Esophagus (tissue), 2 donors: ENCODE measurements around the gene IFT81. TPM values are rescaled to one million over a fixed set of nuclear protein-coding genes. Genes with fewer than 3 reads are reported as not detected.
"Not testable (repeated sequence)": the region's sequence is repeated elsewhere in the genome, so short reads cannot be mapped to it uniquely, and the experiment has no call there.

Experiments used
- H3K27ac ChIP-seq, 2 donors: one replicate each; pipeline ENCODE4 v1.5.1; 2013; ENCODE audit warnings: low read depth in 2 of 2, mild to moderate bottlenecking in 2 of 2, inconsistent platforms in 1 of 2, low read length in 1 of 2, moderate library complexity in 1 of 2
- H3K27me3 ChIP-seq, 2 donors: one replicate each; pipeline ENCODE4 v1.6.1; 2013; ENCODE audit warnings: low read length in 2 of 2, control low read depth in 1 of 2, mild to moderate bottlenecking in 1 of 2; ENCODE audit not compliant: insufficient read depth in 2 of 2, control insufficient read depth in 1 of 2
- H3K36me3 ChIP-seq, 2 donors: one replicate each; pipeline ENCODE4 v1.6.1; 2013; ENCODE audit warnings: low read length in 1 of 2; ENCODE audit not compliant: control insufficient read depth in 2 of 2, insufficient read depth in 2 of 2
- H3K4me1 ChIP-seq, 2 donors: one replicate each; pipeline ENCODE4 v1.6.1; 2013; ENCODE audit warnings: low read length in 1 of 2; ENCODE audit not compliant: control insufficient read depth in 2 of 2, insufficient read depth in 2 of 2
- H3K4me3 ChIP-seq, 2 donors: one replicate each; pipeline ENCODE4 v1.5.1; 2013; ENCODE audit warnings: low read length in 2 of 2, mild to moderate bottlenecking in 2 of 2, low read depth in 1 of 2, moderate library complexity in 1 of 2
- H3K9me3 ChIP-seq, 2 donors: one replicate each; pipeline ENCODE4 v1.6.1; 2013; ENCODE audit warnings: mild to moderate bottlenecking in 2 of 2, low read depth in 1 of 2, low read length in 1 of 2, moderate library complexity in 1 of 2; ENCODE audit not compliant: control insufficient read depth in 2 of 2, insufficient read depth in 1 of 2
- WGBS, 2 donors: extraction: QIAGEN DNeasy Blood & Tissue Kit; methylation state at CpG; one replicate each; pipeline ENCODE4 v1.1.7; 2013; 5-methylcytosine and 5-hydroxymethylcytosine counted together
- polyA plus RNA-seq, 2 donors: library from polyadenylated mRNA; stranded (reverse); fragments of 200-250 nt; gene quantifications; one replicate each; pipeline ENCODE4 v1.2.3, GENCODE V29; 2013
- donor health status: healthy with polysubstance abuse.
- donor health status: Bipolar disorder and iron deficiency.

The IFT81 gene
- polyA plus RNA-seq, 2 donors: 1.9 to 3.5 TPM

GRCh38 chr12:110255890-110256456 lies 131.8 kb downstream of the IFT81 start:
- not testable (repeated sequence) for H3K27ac ChIP-seq, H3K4me1 ChIP-seq, H3K27me3 ChIP-seq, H3K36me3 ChIP-seq, H3K4me3 ChIP-seq, H3K9me3 ChIP-seq
- 89% methylated on average over 11 of the region's 11 CpGs for WGBS, 2 donors

- H3K36me3 ChIP-seq: no peaks in the 10 kb centered on the region
- no peak overlapping the region for H3K4me3 ChIP-seq
- peaks cover 0 to 2% of the 10 kb centered on the region in 2 donors for H3K4me1 ChIP-seq
- WGBS, 2 donors: 71 to 77% methylated on average over 12 of the region's 12 CpGs
- no peak overlapping the region for H3K27ac ChIP-seq
- no peaks in the 10 kb centered on the region for H3K9me3 ChIP-seq
- H3K27me3 ChIP-seq: no peaks in the 10 kb centered on the region
Observed at GRCh38 chr12:110256780-110257431, 132.7 kb downstream of the IFT81 start.

GRCh38 chr12:110258466-110258865 lies 134.3 kb downstream of the IFT81 start:
- WGBS, 2 donors: 91 to 92% methylated on average over 12 of the region's 12 CpGs
- no peaks in the 10 kb centered on the region for H3K36me3 ChIP-seq
- no peak overlapping the region for H3K4me3 ChIP-seq
- H3K9me3 ChIP-seq: no peaks in the 10 kb centered on the region
- H3K27me3 ChIP-seq: no peaks in the 10 kb centered on the region
- peaks cover 0 to 2% of the 10 kb centered on the region in 2 donors for H3K4me1 ChIP-seq
- H3K27ac ChIP-seq: no peak overlapping the region

- Histone ChIP-seq H3K27me3 (no peaks in the 10 kb centered on the region), H3K9me3 (no peaks in the 10 kb centered on the region), H3K36me3 (no peaks in the 10 kb centered on the region), H3K4me3 (no peak overlapping the region), H3K27ac (peak overlapping the region in 1 of 2 donors; percentile 2), H3K4me1 (peaks cover 2 to 3% of the 10 kb centered on the region in 2 donors)
- WGBS, 2 donors: 59 to 65% methylated on average over 17 of the region's 17 CpGs
Observed at GRCh38 chr12:110262442-110263388, 138.6 kb downstream of the IFT81 start.

GRCh38 chr12:110266381-110266960 lies 142.3 kb downstream of the IFT81 start:
- no peaks in the 10 kb centered on the region for H3K36me3 ChIP-seq
- 68 to 73% methylated on average over 5 of the region's 5 CpGs for WGBS, 2 donors
- no peak overlapping the region for H3K4me3 ChIP-seq
- peak overlapping the region; percentile 24 to 48 for H3K27ac ChIP-seq
- H3K9me3 ChIP-seq: no peaks in the 10 kb centered on the region
- peaks cover 3 to 10% of the 10 kb centered on the region in 2 donors for H3K4me1 ChIP-seq
- H3K27me3 ChIP-seq: no peaks in the 10 kb centered on the region

GRCh38 chr12:110266980-110267620 lies 142.9 kb downstream of the IFT81 start:
- Histone ChIP-seq H3K4me1 (peaks cover 3 to 10% of the 10 kb centered on the region in 2 donors), H3K27ac (peak overlapping the region; percentile 24 to 48), H3K27me3 (no peaks in the 10 kb centered on the region), H3K36me3 (no peaks in the 10 kb centered on the region), H3K4me3 (no peak overlapping the region), H3K9me3 (no peaks in the 10 kb centered on the region)
- WGBS, 2 donors: 17 to 26% methylated on average over 9 of the region's 9 CpGs

Other genes with a start within 250 kb of the IFT81 start
- gene GLTP, start 243.8 kb upstream of the IFT81 start, polyA plus RNA-seq: 100 to 1,000 TPM; 270 to 383 TPM
- gene TCHP, start 224.1 kb upstream of the IFT81 start, polyA plus RNA-seq: 10 to 100 TPM; 14.1 to 17.4 TPM
- 10 to 100 TPM in 1 of 2 donors, 1 to 10 TPM in 1; 7.4 to 10.6 TPM for gene GIT2, start 128.0 kb upstream of the IFT81 start, polyA plus RNA-seq
- 10 to 100 TPM; 20.0 to 25.4 TPM for gene ANKRD13A, start 124.9 kb upstream of the IFT81 start, polyA plus RNA-seq
- gene C12orf76, start 75.8 kb upstream of the IFT81 start, polyA plus RNA-seq: 1 to 10 TPM; 4.1 to 4.9 TPM
- 100 to 1,000 TPM in 1 of 2 donors, 10 to 100 TPM in 1; 40.7 to 102 TPM for gene ATP2A2, start 156.9 kb downstream of the IFT81 start, polyA plus RNA-seq